ENCODE results near the gene GVQW3.
"Not testable (repeated sequence)": the region's sequence is repeated elsewhere in the genome, so short reads cannot be mapped to it uniquely, and the experiment has no call there.

GVQW3 gene

DNA sequence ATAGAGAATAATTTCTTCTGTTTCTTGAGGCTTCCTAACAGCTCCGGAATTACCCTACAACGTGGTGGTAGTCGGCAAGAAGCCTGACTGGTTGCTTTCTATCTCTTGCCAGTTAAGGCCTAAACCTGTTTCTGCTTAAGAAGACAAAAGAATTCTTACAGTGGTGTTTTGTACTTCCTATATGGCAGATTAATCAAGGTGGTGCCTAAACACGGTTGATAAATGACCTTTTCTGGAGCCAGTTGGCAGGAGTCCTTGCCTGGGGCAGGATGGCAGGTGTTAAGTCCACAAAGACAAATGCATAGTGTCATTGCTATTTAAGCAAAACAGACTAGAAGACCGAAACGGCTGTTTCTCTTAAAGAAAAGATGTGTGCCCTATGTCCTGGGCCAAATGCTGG, 9.9 kb downstream of the GVQW3 start:
- no peak for DNase-seq

DNA sequence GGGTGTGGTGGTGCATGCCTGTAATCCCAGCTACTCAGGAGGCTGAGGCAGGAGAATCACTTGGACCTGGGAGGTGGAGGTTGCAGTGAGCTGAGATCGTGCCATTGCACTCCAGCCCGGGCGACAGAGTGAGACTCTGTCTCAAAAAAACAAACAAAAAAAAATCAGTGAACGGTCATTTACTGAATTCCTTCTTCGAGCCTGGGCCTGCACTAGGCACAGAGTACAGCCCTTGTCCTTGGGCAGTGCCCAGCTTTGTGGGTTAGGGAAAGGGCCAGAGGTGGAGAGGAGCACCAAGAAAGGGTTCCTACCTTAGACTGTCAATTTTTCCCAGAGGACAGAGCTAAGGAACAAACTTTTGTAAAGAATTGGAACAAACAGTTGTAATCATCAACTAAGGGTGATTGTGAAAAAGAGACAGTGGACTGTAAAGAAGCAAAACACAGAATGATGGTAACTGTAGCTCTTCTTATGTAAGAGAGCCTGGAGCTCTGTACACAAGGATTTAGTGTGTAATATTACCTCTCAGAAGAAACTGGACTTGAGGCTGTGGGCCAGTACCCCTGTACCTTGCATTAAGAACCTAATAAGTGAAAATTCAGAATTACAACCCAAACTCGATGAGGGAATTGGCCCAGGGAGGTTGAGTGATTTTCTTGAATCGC, 10.8 kb downstream of the GVQW3 start:
- no peak for DNase-seq

DNA sequence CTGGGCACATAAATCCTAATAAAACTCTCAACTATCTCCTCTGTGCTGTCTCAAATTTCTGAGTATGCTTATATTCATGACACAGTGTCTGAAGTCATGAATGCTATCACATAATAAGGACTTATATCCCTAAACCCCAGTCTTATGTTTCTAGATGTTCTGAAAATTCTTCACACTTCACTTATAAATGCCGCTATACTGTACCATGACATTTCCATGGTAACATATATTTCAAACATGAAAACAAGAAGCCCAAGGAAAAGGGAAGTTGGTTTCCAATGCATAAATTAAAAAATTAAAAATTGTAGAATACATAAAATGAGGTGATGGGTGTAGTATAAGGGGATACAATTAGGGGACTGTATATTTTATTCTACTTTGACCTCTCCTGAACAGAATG, 11.7 kb downstream of the GVQW3 start:
- DNase-seq, result no peak

DNA sequence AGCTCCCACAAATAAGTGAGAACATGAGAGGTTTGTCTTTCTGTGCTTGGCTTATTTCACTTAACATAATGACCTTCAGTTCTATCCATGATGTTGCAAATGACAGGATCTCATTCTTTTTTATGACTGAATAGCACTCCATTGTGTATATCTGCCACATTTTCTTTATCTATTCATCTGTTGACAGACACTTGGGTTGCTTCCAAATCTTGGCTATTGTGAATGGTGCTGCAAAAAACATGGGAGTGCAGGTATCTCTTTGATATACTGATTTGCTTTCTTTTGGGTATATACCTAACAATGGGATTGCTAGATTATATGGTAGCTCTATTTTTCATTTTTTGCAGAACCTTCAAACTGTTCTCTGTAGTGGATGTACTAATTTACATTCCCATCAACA, 13.3 kb downstream of the GVQW3 start:
- no peak for DNase-seq

DNA sequence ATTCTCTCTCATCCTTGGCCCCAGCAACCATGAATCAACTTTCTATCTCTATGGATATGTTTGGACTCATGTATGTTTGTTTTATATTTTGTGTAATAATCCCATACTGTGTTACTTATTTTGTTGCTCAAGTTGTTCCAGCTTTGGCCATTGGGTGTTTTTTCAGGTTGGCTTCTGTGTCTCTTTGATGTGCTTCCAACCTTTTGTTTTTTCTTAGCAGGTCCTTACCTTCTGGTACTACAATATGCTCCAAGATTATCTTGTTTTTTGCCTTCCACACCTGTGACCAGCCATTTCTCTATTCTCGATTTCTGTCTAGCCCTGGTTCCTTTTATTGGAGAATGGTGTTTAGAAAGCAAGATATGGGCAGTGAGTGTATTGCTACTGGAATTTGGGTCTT, 14.2 kb downstream of the GVQW3 start:
- no peak for DNase-seq

DNA sequence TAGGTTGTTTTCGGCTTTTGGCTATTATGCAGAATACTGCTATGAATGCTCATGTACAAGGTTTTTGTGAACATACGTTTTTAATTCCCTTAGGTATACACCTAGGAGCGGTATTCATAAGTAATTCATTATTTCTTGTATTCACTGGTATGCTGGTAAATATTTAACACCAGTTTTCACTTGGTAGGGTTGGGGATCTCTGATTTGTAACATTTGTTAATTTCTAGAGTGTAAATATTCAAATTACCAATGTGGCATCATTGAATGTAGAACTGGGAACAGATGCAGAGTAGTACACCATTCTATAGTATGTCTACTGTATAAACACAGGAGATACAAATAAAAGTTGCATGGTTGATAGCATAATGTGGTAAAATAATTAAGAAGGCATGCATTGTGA, 16.3 kb downstream of the GVQW3 start:
- no peak for DNase-seq

DNA sequence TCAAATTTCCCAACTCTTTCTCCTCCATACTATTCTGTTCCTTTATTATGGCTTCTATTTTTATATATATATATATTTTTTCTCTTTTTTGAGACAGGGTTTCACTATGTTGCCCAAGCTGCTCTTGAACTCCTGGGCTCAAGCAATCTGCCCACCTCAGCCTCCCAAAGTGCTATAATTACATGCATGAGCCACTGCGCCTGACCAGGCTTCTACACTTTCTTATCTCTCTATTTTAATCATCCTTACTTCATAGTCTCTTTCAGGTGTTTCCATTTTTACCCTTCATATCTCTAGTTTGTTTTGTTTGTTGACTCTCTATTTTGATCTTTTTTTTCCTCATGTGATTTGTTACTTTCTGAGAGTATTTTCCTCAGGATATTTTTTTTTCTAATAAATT, 19.8 kb downstream of the GVQW3 start:
- no peak for DNase-seq

DNA sequence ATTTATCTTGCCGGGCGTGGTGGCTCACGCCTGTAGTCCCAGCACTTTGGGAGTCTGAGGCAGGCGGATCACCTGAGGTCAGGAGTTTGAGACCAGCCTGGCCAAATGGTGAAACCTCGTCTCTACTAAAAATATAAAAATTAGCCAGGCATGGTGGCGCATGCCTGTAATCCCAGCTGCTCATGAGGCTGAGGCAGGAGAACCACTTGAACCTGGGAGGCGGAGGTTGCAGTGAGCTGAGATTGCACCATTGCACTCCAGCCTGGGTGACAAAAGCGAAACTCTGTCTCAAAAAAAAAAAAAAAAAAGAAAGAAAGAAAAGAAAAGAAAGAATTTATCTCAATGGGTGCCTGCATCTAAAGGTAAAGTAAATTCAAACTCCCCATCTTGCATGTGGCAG, 20.4 kb downstream of the GVQW3 start:
- not testable (repeated sequence) for DNase-seq

DNA sequence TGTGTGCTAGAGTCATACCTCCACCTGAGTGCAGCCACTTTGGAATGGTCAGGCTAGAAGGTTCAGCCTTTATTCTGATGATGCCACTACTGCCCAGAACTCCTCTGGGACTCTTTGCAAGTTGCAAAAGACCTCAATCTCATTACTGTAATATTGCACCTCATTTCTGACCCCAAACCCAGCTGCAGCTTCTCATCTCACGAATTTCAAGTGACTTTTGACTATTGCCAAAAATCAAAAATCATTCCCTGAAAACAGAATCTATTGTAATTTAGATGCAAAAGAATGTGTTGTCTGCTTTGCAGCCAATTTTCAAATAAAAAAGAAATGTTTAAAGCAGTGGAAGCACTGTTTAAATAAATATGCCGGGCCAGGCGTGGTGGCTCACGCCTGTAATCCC, 25.2 kb downstream of the GVQW3 start:
- no peak for DNase-seq

DNA sequence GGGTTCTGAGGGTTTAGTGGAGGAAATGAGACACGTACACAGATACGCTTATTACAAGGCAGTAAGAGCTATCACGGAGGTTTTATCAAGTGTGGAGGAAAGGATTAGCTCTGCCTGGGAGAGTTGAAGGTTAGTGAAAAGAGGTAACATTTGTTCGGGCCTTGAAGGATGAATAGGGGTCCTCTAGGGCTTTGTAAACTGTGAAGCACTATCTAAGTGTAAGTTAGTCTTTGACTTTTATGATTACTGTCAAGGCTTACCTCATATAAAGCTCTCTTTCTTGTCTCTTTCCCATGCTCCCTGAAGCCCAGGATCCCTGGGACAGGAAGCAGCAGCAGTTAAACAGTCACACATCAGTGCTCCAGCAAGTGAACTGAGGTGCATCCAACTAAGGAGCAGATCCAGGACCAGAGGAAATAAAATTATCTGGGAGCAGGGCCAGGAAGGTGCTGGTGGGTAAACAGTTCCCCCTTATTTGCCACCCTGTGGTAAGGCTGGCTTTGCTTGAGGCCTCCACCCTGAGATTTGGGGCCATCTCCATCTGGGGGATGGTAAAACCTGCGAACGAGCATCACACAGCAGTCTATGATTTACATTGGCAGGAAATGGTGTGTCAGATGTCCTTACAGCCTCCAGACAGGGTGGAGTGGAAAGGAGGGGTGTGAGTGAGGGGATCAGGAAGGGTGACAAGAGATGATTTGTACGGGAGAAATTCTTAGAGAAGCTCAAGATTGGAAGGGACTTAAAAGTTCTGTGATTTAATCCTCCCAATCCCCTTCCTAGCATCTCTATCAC, 27.2 kb downstream of the GVQW3 start:
- no peak for DNase-seq

DNA sequence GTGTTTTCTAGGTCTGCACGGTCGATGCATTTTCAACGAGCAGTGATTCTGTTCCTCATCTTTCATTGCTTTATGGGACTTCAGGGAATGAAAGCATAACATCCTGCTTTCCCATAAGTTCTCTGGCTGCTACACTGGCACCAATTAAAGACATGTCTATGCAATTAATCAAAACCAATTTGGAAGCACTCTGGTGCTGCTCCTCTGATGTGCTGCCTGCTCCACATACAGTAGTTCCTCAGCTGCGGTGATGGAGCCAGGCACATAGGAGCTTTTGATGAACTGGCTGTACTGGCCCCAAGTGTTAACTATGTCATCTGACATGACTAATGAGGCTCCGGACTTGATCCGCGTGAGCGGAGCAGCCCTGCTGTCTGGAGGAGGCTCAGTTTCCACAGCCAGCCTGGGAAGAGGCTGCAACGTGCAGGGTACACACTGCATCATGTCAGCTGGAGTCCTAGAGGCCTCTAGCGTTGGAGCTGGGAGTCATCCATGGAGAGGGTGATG, 29.8 kb downstream of the GVQW3 start:
- no peak for DNase-seq

DNA sequence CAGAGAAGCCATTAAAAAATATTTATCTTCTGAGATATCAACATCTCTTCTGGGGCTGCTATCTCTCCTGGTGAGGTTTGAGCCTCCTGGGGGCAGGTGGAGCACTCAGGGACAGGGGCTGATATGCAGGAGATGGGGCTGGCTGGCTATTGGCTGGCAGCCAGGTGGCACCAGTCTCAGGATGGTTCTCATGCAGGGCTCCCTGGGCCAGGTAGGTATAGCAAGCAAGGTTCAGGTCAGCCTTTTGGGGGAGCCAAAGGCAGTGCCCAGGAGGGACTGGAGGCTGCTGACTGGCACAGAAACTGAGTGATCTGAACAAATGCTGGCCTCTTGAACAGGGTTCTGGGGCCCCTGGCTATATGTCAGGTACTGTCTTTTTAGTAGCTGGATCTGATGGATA, 34.0 kb downstream of the GVQW3 start:
- no peak for DNase-seq

DNA sequence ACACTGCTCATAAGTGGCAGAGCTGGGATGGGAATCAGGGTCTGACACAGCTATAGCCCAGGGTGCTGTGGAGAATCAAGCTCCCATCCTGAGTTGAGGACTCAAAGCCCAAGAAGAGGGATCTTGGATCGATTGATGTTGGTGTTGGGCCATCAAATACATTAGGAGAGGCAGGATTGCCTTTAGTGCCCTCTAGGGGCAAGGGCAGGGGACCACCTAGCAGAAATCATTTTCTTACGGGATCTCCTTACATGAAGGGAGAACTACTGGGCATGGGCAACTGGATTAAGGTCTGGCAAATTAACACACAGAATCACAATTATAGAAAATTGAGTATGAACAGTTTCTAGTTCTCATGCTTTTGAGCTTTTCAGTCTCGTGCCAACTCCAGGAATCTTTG, 38.8 kb downstream of the GVQW3 start:
- peak; percentile 68 for DNase-seq

DNA sequence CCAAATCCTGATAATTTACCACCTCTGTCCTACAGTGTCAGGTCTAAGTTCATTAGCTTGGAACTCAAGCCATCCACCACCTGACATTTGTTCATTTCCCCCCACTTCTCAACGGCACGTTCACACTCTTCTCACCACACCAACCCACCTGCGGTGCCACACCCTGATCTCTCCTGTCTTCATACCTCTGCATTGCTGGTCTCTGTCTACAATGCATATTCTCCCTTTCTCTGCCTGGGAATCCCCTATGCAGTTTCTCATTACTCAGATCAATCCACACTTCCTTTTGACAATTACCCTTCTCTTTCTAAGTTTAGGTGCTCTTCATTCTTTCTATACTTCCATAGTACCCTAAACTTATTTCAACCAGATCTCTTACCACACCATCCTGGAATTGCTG, 43.3 kb downstream of the GVQW3 start:
- DNase-seq, result no peak

DNA sequence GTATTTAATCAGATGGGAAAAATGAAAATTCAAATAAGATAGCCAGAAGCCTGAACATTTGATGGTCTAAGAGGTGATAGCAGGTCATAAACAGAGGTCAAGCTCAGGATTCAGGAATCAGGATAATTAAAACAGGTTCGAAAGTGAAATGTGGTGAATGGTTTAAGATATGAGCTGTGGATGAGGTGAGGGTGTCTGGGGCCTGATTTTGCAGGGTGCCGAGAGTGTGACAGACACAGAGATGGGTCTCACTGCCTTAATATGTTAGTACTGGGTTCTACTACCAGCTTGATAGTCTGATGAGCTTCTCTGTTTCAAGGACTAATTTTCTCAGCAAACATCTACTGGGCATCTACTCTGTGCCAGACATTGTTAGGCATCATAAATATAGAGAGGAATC, 43.8 kb downstream of the GVQW3 start:
- DNase-seq, result no peak

DNA sequence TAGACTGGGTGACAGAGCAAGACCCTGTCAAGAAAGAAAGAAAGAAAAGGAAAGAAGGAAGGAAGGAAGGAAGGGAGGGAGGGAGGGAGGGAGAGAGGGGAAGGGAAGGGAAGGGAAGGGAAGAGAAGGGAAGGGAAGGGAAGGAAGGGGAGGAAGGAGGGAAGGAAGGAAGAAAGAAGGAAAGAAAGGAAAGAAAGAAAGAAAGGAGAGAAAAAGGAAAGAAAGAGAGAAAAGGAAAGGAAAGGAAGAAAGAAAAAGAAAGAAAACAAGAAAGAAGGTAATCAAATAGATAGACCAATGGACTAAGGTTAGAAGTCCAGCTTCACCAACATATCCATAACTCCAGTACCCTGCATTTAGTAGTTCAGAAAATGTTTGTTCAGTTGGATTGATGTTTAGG, 45.5 kb downstream of the GVQW3 start:
- no peak for DNase-seq

DNA sequence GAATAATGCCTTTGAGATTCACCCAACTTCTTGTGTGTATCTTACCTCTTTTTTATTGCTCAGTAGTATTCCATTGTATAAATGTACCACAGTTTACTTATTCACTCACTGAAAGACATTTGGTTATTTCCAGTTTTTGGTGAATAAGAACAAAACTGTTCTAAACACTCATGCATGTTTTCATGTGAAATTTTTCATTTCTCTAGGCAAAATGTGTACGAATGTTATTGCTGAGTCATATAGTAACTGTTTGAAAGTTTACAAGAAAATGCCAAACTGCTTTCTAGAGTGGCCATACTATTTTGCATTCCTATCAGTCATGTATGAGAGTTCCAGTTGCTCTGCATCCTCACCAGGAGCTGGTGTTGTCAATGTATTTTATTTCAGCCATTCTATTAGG, 54.9 kb downstream of the GVQW3 start:
- no peak for DNase-seq

DNA sequence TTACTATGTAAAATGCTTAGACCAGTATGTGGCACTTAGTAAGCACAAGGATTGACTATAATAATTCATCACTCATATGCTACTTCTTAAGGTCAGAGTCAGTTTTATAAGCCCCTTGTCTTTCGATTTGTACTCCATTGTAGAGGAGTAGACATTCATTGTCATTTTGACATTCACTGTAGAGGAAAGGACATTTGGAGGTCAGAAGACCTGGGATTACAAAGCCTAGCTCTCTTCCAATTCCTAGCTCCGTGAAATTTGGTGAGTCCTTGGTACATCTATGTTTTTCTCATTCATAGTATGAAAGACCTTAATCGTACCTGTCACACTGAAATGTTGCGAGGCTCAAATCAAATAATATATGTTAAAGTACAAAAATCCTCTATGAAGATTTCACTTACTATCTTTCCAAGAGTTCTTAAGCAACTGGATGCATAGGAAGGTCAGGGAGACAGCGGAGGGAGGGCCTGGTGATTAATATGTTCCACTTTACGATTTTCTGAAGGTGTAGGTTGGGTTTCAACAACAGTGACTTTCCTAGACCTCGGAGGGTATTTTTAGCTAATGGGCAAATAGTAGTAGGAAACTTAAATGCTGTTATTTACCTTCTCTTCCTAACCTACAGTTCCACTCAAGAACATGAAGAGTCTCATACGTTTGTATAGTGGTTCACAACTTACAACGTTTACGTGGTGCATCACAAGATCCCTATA, 62.3 kb downstream of the GVQW3 start:
- DNase-seq, result peak; percentile 33

DNA sequence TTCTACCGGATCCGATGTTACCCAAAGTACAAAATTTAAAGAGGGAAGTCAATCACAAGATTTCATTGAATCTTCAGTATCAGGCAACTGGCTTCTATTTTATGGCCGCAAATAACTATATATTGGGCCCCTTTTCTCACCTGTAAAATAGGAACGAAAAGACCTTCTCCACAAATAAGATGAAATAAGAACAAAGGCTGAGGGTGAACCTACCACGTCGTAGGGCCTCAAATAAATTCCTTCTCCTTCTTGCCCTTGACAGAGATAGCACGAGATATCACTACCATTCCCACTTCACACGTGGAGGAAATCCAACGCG, 62.9 kb downstream of the GVQW3 start:
- DNase-seq, result no peak

DNA sequence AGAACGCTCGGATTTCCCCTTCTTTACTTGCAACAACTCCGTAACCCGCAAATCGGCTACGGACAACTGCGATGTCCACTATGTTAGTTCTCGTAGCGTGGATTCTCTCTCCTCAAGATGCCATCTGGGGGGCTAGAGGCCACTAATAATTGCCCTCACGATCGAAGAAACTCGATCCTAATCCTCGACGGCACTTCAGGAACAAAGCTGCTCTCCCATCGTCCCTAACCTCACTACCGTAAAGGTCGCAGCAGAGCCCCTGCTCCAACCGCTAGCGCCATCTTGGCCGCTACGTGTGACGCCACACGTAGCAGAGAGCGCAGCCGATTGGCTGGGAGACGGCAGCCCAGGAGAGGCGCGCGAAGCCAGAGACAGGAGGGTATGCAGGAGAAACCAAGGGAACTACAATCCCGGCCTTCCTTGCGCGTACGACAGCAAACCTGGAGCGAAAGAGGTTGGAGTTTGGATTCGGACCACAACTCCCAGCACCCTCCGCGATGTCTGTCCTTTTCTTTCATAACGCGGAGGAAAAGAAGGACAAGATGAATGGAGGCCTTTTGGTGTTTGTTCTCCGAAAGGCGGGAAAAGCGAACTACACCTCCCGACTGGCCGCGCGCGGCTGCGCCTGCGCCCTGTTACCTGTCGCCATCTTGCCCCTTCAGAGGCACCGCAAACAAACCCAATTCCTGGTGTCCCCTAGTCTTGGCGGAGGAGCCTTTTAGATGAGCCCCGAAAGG, 63.4 kb downstream of the GVQW3 start, which contains the start of gene EMSY:
Gene EMSY (plus strand): TSS at position 635 of the 737 bp plus-strand sequence. CDS start 1,921 bp downstream, outside the sequence.
- peak; percentile 99 for DNase-seq

DNA sequence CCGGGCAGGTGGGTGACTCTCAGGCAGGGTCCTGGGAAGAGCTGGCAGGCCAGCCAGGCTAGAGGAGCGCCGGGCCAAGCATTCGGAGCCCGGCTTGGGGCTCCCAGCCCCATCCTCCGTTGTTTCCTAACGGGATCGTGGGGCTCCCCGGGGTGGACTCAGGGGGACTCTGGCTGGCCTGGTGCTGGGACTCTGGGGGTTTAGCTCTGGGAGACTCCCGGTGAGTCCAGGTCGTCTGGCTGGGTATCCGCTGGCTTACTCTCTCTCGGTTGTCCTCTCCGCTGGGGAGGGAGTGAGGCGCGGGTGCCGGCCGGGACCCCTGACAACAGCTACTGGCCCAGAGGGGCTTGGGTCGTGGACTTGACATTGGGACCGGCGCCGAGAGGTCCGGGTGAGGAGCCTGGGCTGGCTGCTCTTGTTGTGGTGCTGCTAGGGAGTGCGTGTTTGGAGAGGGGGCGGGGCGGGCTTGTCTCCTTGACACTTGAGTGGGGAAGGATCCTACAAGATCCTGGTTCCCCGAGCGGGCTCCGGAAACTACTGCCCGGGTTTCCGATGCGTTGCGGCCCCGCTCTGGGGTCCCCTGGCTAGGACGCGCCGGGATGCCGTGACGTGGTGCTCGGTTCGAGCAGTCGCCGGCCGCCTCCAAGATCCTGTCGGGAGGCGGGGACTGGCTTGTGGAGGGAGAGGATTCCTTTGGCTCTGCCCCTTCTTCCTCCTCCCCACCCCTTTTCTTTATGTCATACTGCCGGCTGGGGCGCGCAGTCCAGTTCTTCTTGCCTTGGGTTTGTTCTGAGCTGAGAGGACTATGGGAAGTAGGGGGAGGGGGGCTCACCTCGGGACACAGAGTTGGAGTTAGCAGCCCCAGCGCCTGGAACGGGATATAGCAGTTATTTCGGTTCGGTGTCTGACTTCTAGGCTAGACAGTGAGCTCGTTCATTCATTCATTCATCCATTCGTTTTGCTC, 64.3 kb downstream of the GVQW3 start:
- peak; percentile 91 for DNase-seq

DNA sequence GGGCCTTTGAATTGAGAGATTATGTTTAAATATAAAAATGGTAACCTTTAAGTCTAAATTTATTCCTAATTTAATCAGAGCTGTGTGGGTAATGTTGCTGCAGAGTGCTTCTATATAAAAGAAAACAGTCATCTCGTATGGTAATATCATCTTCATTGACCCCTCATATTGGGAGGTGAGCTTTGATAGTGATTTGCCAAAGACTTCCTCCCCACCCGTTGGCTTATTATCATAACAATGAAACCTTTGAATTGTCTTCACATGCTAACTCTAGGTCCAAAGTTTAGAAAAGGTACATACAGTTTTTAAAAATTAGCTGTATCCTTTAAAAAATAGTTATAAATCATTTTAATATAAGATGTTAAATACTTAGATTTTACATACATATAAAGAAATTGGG, 67.4 kb downstream of the GVQW3 start:
- no peak for DNase-seq
